ENCODE results near the gene ARID4B.

DNA sequence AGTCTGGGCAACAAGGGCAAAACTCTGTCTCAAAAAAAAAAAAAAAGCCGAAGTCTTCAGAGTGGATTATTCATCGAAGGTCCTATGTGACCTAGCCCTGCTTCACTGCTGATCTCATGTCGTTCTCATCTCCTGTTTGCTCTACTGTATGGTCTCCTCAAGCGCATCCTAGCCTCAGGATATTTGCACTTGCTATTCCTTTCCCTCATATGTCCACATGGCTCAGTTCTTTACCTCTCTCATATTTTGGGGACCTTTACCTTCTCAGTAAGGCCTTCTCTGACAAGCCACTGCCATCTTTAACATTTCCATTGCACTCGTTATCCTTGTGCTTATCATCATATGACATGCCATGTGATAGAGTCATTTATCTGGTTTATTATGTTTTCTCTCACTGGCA lies 41.8 kb upstream of the ARID4B start:
- TF ChIP-seq, protein P1, sequence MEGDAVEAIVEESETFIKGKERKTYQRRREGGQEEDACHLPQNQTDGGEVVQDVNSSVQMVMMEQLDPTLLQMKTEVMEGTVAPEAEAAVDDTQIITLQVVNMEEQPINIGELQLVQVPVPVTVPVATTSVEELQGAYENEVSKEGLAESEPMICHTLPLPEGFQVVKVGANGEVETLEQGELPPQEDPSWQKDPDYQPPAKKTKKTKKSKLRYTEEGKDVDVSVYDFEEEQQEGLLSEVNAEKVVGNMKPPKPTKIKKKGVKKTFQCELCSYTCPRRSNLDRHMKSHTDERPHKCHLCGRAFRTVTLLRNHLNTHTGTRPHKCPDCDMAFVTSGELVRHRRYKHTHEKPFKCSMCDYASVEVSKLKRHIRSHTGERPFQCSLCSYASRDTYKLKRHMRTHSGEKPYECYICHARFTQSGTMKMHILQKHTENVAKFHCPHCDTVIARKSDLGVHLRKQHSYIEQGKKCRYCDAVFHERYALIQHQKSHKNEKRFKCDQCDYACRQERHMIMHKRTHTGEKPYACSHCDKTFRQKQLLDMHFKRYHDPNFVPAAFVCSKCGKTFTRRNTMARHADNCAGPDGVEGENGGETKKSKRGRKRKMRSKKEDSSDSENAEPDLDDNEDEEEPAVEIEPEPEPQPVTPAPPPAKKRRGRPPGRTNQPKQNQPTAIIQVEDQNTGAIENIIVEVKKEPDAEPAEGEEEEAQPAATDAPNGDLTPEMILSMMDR (IDR thresholded peaks at IDR 0.05; ENCODE audit: low read depth, low read length), result no peak
- TF ChIP-seq POLR2A (IDR thresholded peaks at IDR 0.05; ENCODE audit: extremely low read depth, insufficient read length), result no peak
- TF ChIP-seq, protein P2, sequence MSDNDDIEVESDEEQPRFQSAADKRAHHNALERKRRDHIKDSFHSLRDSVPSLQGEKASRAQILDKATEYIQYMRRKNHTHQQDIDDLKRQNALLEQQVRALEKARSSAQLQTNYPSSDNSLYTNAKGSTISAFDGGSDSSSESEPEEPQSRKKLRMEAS (IDR thresholded peaks at IDR 0.05; ENCODE audit: low read depth, low read length), result no peak
- no peak for TF ChIP-seq MYC (IDR thresholded peaks at IDR 0.05; ENCODE audit: low read depth, low read length)
